NCI-H2196 treated with DMSO at 0.1 percent for 48 hours (cell line): Measurements from ENCODE around the gene OXSR1.
"Not testable (repeated sequence)": the region's sequence is repeated elsewhere in the genome, so short reads cannot be mapped to it uniquely, and the experiment has no call there.

Experiments
- DNase-seq: peaks from one replicate; lab custom pipeline; 2025; ENCODE audit not compliant: unreplicated experiment; lab: John Stamatoyannopoulos, UW

The OXSR1 gene

DNA sequence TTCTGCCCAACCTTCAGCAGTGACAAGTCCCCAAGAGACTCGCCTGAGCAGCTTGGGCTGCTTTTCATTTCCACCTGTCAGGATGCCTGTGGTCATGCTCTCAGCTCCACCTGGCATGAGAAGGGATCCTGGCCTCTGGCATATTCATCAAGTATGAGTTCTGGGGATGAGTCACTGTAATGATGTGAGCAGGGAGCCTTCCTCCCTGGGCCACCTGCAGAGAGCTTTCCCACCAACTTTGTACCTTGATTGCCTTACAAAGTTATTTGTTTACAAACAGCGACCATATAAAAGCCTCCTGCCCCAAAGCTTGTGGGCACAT is 23.4 kb upstream of the OXSR1 start:
- DNase-seq = no peak

DNA sequence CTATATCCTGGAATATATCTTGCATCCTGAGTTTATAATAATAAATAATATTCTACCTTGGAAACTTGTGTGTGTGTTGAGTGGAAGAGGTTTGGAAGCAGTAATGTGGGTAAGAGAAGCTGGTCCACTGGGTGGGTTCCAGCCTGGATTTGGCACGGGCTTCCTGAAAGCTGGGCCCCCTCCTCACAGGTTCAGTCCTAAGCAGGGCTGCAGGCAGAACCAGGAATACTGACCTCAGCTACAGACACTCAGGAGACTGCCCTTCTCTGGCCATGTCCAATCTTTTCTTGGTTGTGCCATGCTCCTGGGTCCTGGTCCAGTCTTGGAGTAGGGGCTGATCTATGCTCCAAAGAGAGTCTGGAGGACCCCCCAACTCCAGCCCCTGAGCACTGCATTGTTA is 22.4 kb upstream of the OXSR1 start:
- DNase-seq = no peak

DNA sequence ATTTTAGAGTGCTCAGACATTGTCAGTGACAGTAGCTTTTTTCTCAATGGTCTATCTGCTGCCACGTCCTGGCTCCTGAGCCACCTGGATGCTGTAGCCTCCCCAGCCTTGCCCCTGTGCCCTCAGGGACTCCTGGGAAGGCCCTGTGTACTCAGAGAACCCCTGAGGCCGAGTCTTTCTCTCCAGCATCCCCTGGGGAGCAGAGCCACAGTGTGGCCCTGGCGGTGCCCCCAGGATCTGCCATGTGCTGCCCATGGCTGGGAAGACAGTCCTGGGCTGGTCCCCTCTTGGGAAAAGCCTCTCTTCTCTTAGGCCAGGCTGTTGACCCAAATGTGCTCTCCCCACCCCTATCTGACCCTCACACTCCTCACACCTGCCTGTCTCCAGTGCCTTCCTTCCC is 21.8 kb upstream of the OXSR1 start:
- no peak for DNase-seq

DNA sequence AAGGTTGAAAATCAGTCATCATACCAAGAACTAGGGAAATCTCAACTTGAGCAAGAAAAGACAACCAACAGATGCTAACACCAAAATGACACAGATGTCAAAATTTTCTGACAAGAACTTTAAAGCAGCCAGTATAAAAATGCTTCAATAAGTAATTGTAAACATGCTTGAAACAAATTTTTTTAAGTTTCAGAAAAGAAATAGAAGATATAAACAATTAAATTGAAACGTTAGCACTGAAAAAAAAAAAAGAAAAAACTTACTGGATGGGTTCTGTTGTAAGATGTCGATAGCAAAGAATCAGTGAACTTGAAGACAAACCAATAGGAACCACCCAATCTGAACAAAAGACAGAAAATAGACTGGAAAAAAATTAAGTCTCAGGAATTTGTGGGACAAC is 18.8 kb upstream of the OXSR1 start:
- DNase-seq = no peak

DNA sequence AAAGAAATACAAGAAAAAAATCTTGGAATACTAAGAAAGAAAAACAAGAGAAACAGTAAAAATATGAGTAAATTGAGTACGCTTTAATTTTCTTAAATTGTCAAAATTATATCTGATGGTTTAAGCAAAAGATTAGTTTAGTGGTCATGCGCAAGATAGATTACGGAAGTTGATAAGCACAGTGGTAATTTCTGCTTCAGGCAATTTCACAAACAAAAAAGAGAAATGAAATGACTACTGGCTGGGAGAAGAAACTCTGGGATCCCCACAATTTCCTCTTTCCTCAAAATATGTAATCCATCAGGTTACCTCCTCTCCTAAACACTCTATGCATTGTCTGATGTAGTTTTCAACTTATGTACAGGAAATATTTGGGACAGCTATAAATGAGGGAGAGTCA is 17.9 kb upstream of the OXSR1 start:
- no peak for DNase-seq

DNA sequence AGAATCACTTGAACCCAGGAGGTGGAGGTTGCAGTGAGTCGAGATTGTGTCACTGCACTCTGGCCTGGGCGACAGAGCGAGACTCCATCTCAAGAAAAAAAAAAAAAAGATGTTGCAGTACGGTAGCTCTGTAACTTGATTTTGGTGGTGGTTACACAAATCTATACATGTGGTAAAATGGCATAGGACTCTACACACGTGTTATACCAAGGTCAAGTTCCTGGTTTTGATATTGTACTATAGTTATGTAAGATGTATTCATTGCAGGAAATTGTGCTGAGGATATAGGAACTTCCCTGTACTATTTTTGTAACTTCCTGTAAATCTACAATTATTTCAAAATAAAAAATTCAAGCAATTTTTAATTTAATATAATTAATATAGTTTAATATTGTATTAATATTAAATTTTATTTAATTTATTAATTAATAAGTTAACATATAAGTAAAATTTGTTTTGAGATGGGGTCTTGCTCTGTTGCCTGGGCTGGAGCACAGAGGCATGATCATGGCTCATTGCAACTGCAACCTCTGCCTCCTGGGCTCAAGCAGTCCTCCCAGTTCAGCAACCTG is 16.9 kb upstream of the OXSR1 start:
- DNase-seq = no peak

DNA sequence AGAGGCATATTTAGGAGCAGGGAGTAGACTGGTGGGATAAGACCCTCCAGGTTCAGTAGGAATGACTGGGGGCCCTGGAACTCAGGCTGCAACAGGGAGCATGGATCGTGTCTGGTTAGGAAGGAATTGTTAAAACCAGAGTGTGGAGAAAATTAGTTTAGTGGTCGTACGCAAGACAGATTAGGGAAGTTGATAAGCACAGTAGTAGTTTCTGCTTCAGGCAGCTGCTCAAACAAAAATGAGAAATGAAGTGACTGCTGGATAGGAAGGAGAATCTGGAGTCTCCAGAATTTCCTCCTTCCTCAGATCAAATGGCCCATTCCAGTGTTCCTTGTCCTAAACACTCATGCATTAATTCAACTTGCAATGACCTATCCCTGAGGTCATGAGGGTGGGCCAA is 15.6 kb upstream of the OXSR1 start:
- DNase-seq = no peak

DNA sequence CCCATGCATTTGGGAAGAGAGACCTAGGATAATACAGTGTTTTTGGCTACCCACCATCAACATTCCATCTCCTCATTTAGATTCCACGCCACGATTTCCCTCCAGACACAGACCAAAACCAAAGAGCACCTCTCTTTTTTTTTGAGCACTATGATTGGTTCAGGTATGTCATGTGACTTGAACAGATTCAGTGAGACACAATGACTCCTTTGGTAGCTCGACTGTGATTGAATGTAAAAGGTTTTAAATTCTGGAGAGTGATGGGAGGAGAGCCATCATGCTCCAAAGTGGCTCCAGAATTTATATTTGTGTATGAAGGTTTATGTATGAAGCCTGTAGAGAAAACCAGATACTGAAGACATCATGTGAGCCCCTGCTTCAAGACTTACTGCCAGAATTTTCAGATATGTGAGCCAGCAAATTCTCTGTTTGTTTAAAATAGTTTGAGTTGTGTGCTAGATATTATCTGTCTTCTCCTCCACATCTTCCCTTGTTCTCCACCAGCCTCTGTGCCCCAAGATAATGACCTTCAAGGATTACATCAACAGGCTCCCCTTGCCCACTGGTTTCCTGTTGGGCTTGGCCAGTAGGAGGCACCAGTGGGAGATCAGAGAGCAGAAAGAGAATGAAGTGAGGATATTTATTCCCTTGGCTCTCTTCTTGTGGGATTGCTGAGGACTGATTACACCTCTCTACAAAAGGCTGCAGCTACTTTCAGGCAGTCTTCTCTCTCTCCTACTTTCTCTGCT is 14.4 kb upstream of the OXSR1 start:
- DNase-seq = no peak

DNA sequence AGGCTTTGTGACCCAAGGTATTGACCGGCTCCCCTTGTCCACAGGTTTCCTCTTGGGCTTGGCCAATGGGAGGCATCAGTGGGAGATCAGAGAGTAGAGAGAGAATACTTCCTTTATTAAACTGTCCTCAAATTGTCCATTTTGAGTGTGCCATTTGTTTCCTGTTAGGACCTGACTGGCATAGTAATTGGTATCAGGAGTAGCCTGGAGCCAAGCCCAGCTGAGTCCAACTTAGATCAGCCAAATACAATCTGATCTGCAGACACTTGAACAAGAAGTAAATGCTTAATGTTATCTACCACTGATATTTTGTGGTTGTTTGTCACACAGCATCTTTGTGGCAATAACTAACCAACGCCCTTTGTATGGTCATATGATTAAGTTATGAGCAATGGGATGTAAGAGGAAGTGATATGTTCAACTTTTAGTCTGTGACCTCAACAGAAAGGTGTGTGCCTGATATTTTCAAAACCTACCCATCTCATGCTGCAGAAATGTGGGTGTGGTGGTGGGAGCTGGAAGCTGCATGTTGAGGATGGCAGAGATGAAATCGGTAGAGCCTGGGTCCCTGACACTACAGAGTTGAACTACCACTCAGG is 13.6 kb upstream of the OXSR1 start:
- no peak for DNase-seq

DNA sequence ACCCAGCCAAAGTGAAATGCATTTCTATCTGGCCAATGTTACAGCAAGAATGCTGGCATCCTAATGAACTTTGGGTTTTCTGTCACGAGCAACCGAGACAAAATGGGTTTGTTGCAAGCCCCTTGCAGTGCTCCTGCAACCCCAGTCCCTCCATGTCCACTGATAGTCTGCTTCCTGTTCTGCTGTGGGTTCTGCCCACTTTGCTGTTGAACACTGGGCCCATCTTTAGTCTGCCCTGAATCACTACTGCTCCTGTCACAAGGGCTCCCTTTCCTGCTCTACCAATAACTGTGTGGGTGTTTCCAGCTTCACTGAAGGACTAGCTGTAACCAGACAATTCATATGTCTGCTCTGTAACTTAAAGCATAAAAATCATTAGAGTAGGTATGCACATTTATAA is 12.7 kb upstream of the OXSR1 start:
- DNase-seq = no peak

DNA sequence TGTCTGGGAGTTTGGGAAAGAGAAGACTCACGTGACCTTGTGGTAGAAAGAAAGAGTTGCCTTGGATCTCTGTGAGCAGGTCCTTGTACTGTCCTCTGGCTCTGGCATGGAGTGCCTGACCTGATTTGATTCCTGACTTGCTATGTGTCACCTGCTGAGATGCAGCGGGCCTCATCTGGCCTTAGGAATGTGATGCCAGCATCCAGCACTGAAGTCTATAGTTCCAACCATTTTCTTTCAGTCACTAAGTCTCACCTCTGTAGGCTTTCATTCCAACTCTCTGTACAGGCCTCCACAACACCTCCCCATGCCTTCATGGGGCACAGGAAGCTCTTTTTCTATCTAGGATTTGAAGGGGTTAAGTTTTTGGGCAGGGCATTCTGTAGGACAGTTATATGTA is 12.1 kb upstream of the OXSR1 start:
- DNase-seq = no peak

DNA sequence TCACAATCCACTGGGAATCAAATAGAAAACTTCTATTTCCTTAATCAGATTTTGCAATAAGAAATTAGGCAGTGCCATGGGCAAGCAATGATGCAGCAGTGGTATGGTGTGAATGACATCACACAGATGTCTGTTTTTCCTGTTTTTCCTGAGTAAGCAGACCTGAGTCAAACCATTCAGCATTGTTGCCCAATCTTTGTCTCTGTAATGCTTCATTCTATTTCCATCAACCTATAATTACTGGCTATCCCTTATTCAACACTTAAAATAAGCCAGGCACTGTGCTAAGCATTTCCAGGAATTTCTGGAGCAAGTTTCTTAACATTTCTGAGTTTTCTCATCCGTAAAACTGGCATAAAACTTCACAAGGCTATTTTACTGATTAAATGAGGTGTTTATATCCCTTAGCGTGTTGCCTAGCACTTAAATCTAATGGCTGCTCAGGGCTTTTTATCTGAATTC is 11.3 kb upstream of the OXSR1 start:
- no peak for DNase-seq

DNA sequence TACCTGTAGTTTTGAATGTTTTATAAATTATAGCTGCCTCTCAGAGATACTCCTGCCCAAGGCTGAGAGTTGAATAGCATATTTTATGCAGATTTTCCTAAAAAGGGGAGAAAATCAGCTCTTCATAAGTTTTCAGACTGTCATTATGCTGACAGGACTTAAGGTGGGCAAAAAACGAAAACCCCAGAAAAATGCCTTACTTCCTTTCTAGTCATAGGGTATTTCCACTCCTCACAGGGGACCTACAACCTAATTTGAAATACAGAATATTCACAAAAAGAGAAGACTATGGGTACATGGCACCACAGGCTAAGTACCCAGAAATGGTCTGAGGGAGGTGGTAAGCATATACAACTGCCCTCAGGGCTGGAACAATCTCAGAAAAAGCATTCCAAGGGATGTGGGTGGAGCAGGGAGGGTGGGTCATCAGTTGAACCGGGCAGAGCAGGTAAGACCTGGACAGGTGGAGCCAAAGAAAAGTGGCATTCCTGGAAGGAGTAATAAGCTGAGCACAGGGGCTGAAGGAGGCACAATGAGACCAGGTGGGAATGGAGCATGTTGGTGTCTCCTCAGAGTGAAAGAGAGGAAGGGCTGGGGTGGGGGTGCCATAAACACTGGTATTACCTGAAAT is 10.6 kb upstream of the OXSR1 start:
- DNase-seq = no peak

DNA sequence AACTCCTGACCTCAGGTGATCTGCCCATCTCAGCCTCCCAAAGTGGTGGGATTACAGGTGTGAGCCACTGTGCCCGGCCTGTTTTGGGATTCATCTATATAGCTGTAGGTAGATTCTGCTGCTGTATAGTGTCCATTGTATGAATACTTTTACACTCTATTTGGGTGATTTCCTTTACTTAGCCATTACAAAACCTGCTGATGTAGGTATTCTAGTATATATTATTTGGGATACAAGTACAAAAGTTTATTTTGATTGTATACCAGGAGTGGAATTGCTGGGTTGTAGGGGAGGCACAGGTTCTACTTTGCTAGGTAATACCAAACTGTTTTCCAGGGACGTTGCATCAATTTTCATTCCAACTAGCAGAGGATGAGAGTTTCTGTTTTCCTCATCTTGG is 9.5 kb upstream of the OXSR1 start:
- DNase-seq = no peak

DNA sequence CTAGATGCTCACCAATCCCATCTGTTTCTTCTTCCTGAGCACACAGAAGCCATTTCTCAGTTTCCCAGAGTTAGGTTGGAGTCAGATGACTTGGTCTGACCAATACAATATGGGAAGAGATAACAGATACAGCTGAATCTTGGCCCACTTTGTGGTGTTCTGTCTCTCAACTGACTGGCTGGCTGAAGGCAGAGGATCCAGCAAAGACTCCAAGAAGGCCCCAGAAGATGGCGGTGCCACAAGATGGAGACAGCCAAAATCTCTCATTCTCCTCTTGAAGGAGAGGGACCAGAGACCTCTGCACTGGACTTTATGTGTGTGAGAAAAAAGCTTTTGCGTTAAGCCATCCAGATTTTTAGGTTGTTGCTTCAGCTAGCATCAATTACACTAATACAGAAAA is 8.2 kb upstream of the OXSR1 start:
- no peak for DNase-seq

DNA sequence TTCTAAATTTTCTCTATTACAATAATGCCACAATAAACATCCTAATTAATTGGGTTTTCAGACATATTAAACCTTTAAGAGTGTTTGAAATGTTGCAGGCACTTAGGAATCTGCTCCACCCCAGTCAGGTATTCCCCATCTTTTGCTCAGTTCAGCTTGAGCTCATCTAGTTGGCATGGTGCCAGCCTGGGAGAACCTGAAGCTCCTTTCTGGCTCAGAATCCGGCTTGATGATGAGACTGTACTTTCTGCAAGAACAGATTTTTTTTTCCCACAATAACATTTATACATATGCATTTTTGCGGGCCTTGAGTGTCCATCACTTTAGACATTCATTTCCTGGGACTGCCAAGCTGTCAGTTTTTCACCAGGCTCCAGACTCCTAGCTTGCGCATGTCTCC is 7.7 kb upstream of the OXSR1 start:
- no peak for DNase-seq

DNA sequence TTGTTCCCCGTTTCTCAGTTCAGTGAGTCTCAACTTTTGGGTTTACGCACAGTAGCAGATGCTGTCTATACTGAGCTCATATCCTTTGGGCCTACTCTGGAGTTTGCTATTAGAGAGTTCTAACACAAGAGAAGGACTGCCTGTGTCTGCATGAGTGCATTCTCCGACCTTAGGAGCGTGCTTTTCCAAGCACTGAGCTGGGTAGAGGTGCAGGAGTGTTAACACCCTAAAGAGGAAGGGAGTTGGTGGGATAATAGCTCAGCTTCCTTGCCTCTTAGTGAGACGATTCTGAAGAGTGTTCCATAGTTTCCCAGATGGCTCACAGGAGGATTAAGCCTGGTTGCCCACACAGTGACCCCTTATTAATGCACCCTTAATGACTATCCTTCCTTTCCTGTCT is 6.9 kb upstream of the OXSR1 start:
- DNase-seq = no peak

DNA sequence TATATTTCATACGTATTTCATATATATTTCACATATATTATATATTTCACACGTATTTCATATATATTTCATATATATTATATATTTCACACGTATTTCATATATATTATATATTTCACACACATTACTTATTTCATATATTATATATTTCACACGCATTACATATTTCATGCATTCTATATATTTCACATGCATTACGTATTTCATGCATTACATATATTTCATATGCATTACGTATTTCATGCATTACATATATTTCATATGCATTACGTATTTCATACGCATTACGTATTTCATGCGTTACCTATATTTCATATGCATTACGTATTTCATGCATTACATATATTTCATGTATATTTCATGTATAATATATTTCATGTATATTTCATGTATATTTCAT is 4.6 kb upstream of the OXSR1 start:
- DNase-seq = not testable (repeated sequence)

DNA sequence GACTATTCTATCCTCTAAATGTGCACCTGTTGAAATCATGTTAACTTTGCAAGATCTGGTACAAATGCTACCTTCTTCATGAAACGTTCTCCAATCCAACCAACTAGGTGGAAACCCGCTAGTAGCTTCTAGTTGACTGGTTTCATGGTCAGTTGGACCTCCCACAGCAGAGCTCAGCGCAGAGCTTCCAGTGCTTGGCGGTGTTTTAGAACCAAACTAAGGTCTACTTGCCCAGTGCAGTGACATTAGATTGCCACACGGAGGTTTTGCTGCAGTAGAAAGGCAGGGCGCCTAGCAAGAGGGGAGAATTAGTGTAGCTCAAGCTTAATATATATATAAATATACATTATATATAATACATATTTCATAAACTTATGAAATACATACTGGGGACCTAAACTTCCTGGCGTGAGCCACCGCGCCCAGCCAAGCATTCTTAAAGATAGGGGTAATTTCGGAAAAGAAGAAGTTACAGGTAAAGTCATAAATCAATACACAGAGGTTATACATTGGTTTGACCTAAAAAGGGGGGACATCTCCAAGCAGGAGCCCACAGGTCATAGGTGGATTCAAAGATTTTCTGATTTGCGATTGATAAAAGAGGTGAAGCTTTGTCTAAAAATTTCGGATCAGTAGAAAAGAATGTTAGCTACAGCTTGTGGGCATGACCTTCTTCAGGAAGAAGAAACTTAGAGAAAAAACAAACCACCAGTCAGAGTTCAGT is 2.1 kb upstream of the OXSR1 start:
- no peak for DNase-seq

DNA sequence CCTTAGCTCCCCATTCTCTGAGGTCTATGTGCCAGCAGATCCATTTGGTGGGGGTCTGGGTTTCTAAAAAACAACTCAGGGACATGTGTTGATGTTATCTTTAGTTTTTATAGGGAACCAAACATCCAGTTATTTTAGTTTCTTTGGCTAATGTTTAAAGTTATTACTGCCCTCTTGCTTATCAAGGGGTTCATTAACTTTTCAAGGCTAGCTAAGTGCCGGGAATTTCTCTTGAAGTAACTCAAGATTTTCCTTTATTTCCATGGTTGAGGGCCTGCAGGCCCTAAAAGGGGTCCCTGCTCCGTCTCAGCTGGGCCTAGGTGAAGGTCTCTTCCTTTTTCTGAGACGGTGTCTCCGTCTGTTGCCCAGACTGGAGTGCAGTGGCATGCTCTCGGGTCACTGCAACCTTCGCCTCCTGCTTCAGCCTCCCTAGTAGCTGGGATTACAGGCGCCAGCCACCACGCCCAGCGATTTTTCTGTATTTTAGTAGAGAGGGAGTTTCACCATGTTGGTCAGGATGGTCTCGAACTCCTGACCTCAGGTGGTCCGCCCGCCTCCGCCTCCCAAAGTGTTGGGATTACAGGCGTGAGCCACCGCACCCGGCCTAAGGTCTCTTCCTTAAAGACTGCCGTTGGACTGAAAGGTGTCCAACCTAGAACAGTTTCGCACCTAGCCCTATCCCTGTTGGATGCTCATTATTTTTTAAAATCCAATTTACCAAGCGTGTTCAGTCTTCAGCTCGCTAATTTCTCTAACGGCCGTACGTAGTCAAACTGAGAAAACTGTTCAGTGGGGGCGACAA is 1.3 kb upstream of the OXSR1 start:
- no peak for DNase-seq

DNA sequence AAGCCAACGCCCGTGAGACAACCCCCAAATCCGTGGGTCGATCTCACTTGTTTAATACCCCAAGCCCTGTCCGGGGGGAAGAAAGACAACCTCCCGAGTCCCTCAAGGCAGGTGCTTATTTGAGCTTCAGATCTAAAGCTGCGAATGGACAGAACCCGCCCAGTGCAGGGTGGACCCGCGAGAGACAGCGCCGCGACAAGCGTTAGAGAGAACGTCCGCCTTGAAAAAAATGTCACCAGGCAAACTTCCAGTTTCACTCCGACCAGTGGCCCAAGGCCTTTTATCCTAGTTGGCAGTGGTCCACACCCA is 740 bp upstream of the OXSR1 start:
- no peak for DNase-seq
